HG03025 (cell line): Measurements from ENCODE around the gene ARHGEF25.
"Not testable (repeated sequence)": the region's sequence is repeated elsewhere in the genome, so short reads cannot be mapped to it uniquely, and the experiment has no call there.

Experiments
- ATAC-seq: cut with Tn5 transposase; IDR thresholded peaks from one replicate; pipeline ENCODE4 v1.9.1; 2021; ENCODE audit warnings: mild to moderate bottlenecking, moderate library complexity; ENCODE audit not compliant: unreplicated experiment, low FRiP score

ARHGEF25 gene

GRCh38 chr12:57584690-57585089, 26.5 kb upstream of the ARHGEF25 start:
- ATAC-seq = no peak

GRCh38 chr12:57585156-57585555, 26.1 kb upstream of the ARHGEF25 start:
- no peak for ATAC-seq

- no peak for ATAC-seq
Observed at GRCh38 chr12:57586128-57586527, 25.1 kb upstream of the ARHGEF25 start.

- no peak for ATAC-seq
Observed at GRCh38 chr12:57586832-57587429, 24.3 kb upstream of the ARHGEF25 start.

- ATAC-seq = not testable (repeated sequence)
Observed at GRCh38 chr12:57588951-57589610, 22.2 kb upstream of the ARHGEF25 start.

GRCh38 chr12:57590479-57590863, 20.8 kb upstream of the ARHGEF25 start:
- no peak for ATAC-seq

GRCh38 chr12:57590864-57591781, 20.1 kb upstream of the ARHGEF25 start, which contains the start of gene PIP4K2C:
Gene PIP4K2C, plus strand, starts transcription at chr12:57591192. Its CDS starts 98 bp downstream, at chr12:57591290.
- peak; percentile 85 for ATAC-seq

GRCh38 chr12:57591782-57592325, 19.4 kb upstream of the ARHGEF25 start:
- ATAC-seq = no peak

- no peak for ATAC-seq
Observed at GRCh38 chr12:57592551-57593165, 18.6 kb upstream of the ARHGEF25 start.

- no peak for ATAC-seq
Observed at GRCh38 chr12:57593187-57593586, 18.0 kb upstream of the ARHGEF25 start.

- ATAC-seq = no peak
Observed at GRCh38 chr12:57600395-57600794, 10.8 kb upstream of the ARHGEF25 start.

- ATAC-seq = no peak
Observed at GRCh38 chr12:57602544-57602943, 8.7 kb upstream of the ARHGEF25 start.

GRCh38 chr12:57603324-57603723, 7.9 kb upstream of the ARHGEF25 start:
- ATAC-seq = no peak

- ATAC-seq = no peak
Observed at GRCh38 chr12:57603815-57604453, 7.3 kb upstream of the ARHGEF25 start.

- no peak for ATAC-seq
Observed at GRCh38 chr12:57604454-57604991, 6.7 kb upstream of the ARHGEF25 start, which contains the start of gene DTX3. Gene DTX3, plus strand, starts transcription at chr12:57604824. Its CDS starts 1,694 bp downstream, at chr12:57606518.

GRCh38 chr12:57604992-57605810, 6.0 kb upstream of the ARHGEF25 start:
- ATAC-seq = no peak

- no peak for ATAC-seq
Observed at GRCh38 chr12:57605811-57606311, 5.4 kb upstream of the ARHGEF25 start.

- ATAC-seq = no peak
Observed at GRCh38 chr12:57606399-57606798, 4.8 kb upstream of the ARHGEF25 start.

GRCh38 chr12:57606821-57607220, 4.4 kb upstream of the ARHGEF25 start:
- no peak for ATAC-seq
